ENCODE data around the gene PRAC1. TPM values are rescaled to one million over a fixed set of nuclear protein-coding genes. Genes with fewer than 3 reads are reported as not detected.
A peak's percentile ranks its signal among the peaks of the same experiment; 100 is the strongest.
"Not testable (repeated sequence)": the region's sequence is repeated elsewhere in the genome, so short reads cannot be mapped to it uniquely, and the experiment has no call there.

PRAC1 gene
- total RNA-seq, 1 donor from 2014 or later = not detected

GRCh38 chr17:48726916-48727286 is 4.6 kb upstream of the PRAC1 start:
- no peak for DNase-seq (ENCODE audit: low spot score)

GRCh38 chr17:48726114-48726915 is 4.0 kb upstream of the PRAC1 start:
- DNase-seq (ENCODE audit: low spot score) = no peak

DNA sequence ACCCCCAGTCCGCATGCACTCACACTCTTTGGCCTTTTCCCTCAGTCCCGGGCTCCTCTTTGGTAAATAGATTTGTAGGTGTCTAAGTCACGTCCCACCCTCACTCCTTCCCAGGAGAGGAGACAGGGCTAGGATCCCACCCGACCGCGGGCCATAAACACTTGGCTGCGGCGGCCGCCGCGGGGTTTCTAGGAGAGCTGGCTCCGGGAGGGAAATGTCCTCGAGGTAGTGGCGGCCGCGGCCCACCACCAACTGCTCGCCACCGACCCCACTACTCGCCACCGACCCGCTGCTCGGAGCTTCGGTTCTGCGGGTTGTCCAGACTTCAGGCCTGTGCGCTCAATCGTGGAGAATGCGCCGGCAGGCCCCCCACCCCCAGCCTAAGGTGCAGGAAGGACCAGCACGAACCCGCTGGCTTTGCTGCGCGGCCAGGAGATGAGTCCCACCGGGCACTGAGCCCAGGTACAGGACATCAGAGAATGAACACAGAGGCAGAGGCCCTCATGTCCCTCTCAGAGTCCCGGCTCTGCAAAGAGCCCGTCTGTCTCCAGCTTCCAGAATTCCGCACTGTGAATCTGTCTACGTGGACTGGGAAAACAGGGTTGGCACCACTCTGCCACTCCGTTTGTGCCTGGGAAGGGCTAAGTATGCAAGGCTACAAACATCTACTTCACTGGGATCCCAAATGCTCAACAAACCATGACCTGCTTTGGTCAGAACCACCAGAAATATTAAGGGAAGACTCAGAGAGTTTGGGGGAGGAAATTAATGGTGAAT is 3.2 kb upstream of the PRAC1 start:
- DNase-seq (ENCODE audit: low spot score) = no peak

DNA sequence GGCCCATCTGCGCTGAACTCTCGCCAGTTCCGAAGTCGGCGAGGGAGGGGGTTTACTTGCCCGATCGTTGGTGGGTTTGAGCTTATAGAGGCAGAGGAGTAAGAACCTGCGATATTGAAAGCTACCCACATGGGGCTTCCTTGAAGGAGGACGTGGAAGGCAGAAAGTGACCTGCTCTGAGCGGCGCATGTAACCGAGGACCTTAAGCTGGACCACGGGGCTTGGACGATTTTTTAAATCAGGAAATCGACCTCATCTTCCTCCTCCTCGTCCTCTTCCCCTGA is 2.6 kb upstream of the PRAC1 start:
- DNase-seq (ENCODE audit: low spot score) = no peak

- DNase-seq (ENCODE audit: low spot score) = peak; percentile 85
Measured at GRCh38 chr17:48724251-48725003, 2.1 kb upstream of the PRAC1 start.

- no peak for DNase-seq (ENCODE audit: low spot score)
Measured at GRCh38 chr17:48723423-48724250, 1.3 kb upstream of the PRAC1 start.

DNA sequence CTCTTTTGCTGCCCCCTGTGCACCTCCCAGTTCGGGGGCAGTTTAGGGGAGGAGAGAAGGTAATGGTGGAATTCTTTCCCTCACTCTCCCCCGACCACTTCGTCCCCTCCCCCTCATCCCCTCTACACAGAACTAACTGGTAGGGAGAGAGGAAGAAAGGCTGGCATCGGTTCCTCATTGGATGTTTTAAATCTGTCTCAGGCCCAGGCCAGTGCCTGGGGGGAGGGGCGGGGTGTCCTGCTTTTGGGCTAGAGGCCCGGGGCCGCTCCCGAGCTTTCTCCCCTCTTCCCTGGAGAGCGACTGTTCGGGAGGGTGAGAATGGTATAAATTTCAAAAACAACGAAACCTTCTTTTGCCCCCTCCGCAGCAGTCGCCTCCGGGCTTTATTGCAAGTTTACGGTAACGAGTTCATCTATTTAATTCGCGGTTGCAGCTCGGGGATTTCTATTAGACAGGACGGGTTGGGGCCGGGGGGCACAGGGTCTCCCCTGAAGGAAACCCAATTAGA is 651 bp upstream of the PRAC1 start, which contains the start of gene PRAC2:
Gene PRAC2, plus strand, starts transcription at position 271 of the 508 bp plus-strand sequence. CDS start 1,226 bp downstream, outside the sequence.
- no peak for DNase-seq (ENCODE audit: low spot score)

DNA sequence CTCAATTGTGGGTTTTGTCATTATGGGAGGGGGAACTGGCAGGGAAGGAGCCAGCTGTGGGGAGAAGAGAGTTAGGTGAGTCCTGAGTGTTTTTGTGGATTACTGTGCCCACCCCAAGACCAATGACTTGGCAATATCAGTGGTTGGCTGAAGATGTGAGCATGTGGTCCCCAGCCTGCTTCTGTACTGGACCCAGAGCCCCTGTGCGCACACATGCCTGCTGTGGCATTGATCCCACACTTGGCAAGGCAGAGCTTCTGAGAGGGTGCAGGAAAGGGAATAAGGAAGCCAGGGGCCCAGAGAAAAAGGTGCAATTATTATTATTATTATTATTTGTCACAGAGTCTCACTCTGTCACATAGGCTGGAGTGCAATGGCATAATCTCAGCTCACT is 1.3 kb downstream of the PRAC1 start:
- no peak for DNase-seq (ENCODE audit: low spot score)

- no peak for DNase-seq (ENCODE audit: low spot score)
Measured at GRCh38 chr17:48720266-48721008, 1.9 kb downstream of the PRAC1 start.

DNA sequence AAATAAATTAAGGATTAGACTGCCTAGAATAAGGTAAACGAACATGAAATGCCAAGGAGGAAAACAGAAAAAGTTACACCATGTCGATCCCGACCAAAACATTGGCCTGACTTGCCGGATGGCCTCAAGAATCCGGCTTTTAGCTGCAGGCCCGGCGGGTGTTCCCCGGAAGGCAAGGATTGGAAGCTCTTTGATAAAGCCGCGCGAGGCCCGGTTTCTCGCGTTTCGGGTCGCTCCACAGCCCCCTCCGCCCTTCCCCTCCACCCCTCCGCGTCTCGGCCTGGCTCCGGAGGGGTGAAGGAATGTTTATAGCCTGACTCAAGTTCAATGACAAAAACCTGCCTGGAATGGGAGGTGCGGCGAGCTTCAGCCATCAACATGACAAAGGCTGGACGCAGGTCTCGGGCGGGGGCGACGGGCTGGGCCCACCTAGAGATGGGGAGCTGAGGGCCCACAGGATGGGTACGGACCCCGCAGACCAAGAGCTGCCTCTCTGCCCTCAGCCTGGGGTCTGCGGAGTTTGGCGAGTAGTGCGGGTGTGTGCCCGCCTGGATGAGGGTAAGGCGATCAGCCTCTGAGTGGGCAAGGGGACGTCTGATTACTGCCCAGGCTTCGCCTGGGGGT is 2.6 kb downstream of the PRAC1 start:
- no peak for DNase-seq (ENCODE audit: low spot score)

GRCh38 chr17:48718761-48719641 is 3.3 kb downstream of the PRAC1 start:
- DNase-seq (ENCODE audit: low spot score) = no peak

GRCh38 chr17:48718227-48718760 is 4.0 kb downstream of the PRAC1 start:
- DNase-seq (ENCODE audit: low spot score) = no peak

- no peak for DNase-seq (ENCODE audit: low spot score)
Measured at GRCh38 chr17:48717367-48718226, 4.7 kb downstream of the PRAC1 start.

GRCh38 chr17:48716549-48716948 is 5.8 kb downstream of the PRAC1 start:
- not testable (repeated sequence) for DNase-seq (ENCODE audit: low spot score)

- no peak for DNase-seq (ENCODE audit: low spot score)
Measured at GRCh38 chr17:48715496-48716399, 6.6 kb downstream of the PRAC1 start.

GRCh38 chr17:48711128-48711527 is 11.2 kb downstream of the PRAC1 start:
- no peak for DNase-seq (ENCODE audit: low spot score)
